Measurements from ENCODE around the gene MCUB. TPM values are rescaled to one million over a fixed set of nuclear protein-coding genes. Genes with fewer than 3 reads are reported as not detected.

Gene MCUB
- total RNA-seq, 4 donors from 2014 or later = 30.4 to 68.4 (median 44.6) TPM

DNA sequence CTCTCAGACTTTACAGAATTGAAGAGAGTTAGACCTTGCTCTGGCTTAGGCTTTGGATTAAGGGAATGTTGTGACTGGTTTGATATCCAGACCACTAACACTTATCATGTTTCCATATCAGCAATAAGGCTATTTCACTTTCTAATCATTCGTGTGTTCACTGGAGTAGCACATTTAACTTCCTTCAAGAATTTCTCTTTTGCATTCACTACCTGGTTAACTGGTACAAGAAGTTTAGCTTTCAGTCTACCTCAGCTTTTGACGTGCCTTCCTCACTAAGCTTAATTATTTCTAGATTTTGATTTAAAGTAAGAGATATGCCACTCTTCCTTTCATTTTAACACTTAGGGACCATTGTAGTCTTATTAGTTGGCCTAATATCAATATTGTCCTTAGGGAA lies 80.6 kb downstream of the MCUB start:
- H3K36me3 ChIP-seq = no peaks in the 10 kb centered on the region
- H3K9me3 ChIP-seq = no peaks in the 10 kb centered on the region
- no peaks in the 10 kb centered on the region for H3K27me3 ChIP-seq
- no peak overlapping the region for H3K27ac ChIP-seq
- no peaks in the 10 kb centered on the region for H3K4me1 ChIP-seq
- H3K4me3 ChIP-seq = no peak overlapping the region
- DNase-seq (ENCODE audit: low spot score in 2 of 2) = no peak
- 89% methylated on average over 2 of the region's 2 CpGs for WGBS
- TF ChIP-seq POLR2AphosphoS5 (IDR thresholded peaks at IDR 0.05) (no peak), POLR2A (IDR thresholded peaks at IDR 0.05) (no peak), EP300 (IDR thresholded peaks at IDR 0.05) (no peak)
- TF ChIP-seq, protein P1, sequence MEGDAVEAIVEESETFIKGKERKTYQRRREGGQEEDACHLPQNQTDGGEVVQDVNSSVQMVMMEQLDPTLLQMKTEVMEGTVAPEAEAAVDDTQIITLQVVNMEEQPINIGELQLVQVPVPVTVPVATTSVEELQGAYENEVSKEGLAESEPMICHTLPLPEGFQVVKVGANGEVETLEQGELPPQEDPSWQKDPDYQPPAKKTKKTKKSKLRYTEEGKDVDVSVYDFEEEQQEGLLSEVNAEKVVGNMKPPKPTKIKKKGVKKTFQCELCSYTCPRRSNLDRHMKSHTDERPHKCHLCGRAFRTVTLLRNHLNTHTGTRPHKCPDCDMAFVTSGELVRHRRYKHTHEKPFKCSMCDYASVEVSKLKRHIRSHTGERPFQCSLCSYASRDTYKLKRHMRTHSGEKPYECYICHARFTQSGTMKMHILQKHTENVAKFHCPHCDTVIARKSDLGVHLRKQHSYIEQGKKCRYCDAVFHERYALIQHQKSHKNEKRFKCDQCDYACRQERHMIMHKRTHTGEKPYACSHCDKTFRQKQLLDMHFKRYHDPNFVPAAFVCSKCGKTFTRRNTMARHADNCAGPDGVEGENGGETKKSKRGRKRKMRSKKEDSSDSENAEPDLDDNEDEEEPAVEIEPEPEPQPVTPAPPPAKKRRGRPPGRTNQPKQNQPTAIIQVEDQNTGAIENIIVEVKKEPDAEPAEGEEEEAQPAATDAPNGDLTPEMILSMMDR (IDR thresholded peaks at IDR 0.05) = no peak

DNA sequence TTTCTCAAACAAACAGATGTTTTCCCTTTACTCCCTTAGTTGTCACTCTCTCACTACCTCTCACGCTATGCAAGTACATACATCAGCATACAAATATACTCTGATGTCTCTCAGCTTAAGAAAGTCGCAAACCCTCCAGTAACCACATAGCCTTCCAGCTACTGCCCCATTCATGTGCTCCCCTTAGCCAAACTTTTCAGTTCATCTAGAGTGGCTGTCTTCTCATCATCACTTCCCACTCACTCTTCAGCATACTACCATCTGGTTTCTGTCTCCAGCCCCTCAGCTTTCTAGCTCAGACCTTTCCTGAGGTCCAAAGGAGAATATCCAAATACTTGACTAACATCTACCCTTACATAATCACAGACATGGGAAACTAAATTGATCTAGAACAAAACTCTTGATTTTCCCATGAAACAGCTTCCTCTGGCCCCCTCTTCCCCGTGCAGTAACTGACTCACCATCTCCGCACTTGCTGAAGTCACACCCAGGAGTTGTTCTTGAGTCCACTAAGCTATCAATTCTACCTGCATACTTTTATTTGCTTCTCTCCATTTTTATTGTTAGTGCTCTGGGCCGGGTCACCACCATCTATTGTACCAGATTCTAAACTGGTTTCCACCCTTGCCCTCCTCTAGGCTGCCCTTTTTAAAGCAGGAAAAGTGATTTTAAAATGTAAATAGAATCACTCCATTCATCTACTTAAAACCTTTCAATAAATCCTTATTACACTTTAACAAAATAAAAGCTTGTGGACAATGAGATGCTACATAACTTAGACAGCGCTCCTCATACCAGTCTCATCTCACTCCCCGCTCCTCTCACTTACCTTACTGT lies 86.0 kb downstream of the MCUB start:
- DNase-seq (ENCODE audit: low spot score in 2 of 2) = no peak
- no peak for TF ChIP-seq POLR2AphosphoS5 (IDR thresholded peaks at IDR 0.05)
- TF ChIP-seq, protein P1 (IDR thresholded peaks at IDR 0.05) = no peak
- no peak for TF ChIP-seq POLR2A (IDR thresholded peaks at IDR 0.05)
- TF ChIP-seq EP300 (IDR thresholded peaks at IDR 0.05) = no peak
- Histone ChIP-seq H3K36me3 (no peaks in the 10 kb centered on the region), H3K4me1 (no peaks in the 10 kb centered on the region), H3K4me3 (no peak overlapping the region), H3K27me3 (no peaks in the 10 kb centered on the region), H3K9me3 (no peaks in the 10 kb centered on the region), H3K27ac (no peak overlapping the region)
- 81% methylated on average over 7 of the region's 7 CpGs for WGBS

DNA sequence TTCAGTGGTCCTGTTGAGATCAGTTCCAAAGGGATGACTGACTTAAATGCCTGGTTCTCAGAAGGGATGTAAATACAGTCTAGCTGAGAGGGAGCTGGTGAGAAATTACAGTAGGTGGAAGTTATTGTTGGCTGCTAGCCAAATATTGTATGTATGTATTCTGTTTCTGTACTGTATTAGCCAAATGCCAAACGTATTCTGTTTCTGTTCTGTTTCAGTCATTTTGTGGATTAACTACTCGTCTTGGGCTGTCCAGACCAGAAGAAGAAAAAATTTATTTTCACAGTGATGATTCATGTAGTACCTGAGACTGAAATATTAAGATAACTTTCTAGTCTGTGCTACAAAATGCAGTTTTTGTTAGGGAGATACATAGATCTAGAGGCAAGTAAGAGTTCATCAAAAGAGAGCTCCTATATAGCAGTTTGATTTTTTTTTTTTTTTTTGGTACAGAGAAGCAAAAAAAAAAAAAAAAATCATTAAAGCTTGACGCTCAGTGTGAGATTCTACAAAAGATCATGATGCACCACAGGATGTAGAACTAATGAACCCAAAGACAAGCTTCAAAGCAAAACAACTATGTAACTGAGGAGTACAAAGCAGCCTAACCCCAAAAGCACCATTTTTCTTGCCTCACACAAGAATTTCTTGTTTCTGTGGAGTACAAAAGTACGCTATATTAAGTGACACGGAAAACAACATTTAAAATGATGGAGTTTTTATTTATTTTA lies 88.4 kb downstream of the MCUB start:
- Histone ChIP-seq H3K9me3 (peaks cover 5% of the 10 kb centered on the region), H3K36me3 (no peaks in the 10 kb centered on the region), H3K27ac (no peak overlapping the region), H3K27me3 (no peaks in the 10 kb centered on the region), H3K4me1 (no peaks in the 10 kb centered on the region), H3K4me3 (no peak overlapping the region)
- DNase-seq (ENCODE audit: low spot score in 2 of 2) = no peak
- WGBS = 68% methylated on average over 5 of the region's 5 CpGs
- TF ChIP-seq, protein P1 (IDR thresholded peaks at IDR 0.05) = no peak
- TF ChIP-seq POLR2A (IDR thresholded peaks at IDR 0.05) (no peak), POLR2AphosphoS5 (IDR thresholded peaks at IDR 0.05) (no peak), EP300 (IDR thresholded peaks at IDR 0.05) (no peak)

DNA sequence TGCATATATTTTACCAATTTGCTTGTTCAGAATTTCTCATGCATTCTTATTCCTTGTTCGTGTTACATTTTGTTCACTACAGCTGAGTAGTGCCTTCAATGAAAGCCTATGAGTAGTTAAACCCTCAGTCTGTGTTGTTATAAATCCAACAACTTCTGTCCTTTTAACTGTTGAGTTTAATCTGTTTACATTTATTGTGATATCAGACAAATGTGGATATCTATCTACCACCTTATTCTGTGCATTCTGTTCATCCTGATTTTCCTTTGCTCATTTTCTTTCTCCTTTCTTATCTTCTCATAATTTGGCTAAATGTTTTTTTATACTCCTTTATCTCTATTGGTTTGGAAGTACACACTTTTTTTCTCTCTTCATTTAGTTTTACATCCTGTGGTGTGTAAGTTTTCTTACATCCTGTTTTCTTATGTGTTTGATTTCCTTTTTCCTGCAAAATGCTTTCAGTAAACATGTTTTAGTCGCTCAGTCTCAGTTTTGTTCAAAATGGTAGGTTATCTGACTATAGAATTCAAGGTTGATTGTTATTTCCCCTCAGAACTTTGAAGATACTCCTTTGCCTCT lies 89.0 kb downstream of the MCUB start:
- Histone ChIP-seq H3K27ac (no peak overlapping the region), H3K27me3 (no peaks in the 10 kb centered on the region), H3K36me3 (no peaks in the 10 kb centered on the region), H3K4me1 (no peaks in the 10 kb centered on the region), H3K9me3 (peaks cover 5% of the 10 kb centered on the region), H3K4me3 (no peak overlapping the region)
- 94% methylated on average over 2 of the region's 2 CpGs for WGBS
- DNase-seq (ENCODE audit: low spot score in 2 of 2) = no peak
- TF ChIP-seq POLR2AphosphoS5 (IDR thresholded peaks at IDR 0.05) (no peak), POLR2A (IDR thresholded peaks at IDR 0.05) (no peak)
- TF ChIP-seq, protein P1 (IDR thresholded peaks at IDR 0.05) = no peak

DNA sequence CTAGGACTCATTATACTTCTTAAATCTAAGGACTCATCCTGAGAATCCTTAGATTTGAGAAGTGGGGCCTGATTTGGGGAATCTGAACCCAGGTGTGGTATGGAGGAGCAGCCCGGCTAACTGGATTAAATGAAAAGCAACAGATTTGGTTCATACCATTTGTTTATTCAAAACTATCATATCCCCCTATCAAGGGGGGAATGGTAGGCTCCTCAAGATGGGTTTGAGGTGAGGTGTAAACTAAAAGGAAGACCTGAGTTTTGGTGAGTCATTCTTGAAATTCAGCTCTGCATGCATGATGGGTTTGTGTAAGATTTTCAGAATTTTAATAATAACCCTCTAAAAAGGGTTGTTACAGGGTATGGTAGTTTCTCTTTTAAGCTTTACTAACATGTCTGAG lies 89.8 kb downstream of the MCUB start:
- Histone ChIP-seq H3K27ac (no peak overlapping the region), H3K27me3 (no peaks in the 10 kb centered on the region), H3K4me1 (no peaks in the 10 kb centered on the region), H3K9me3 (peaks cover 5% of the 10 kb centered on the region), H3K4me3 (no peak overlapping the region), H3K36me3 (no peaks in the 10 kb centered on the region)
- WGBS = 100% methylated on average over 1 of the region's 1 CpG
- DNase-seq (ENCODE audit: low spot score in 2 of 2) = no peak
- TF ChIP-seq POLR2AphosphoS5 (IDR thresholded peaks at IDR 0.05) = no peak
- TF ChIP-seq, protein P1 (IDR thresholded peaks at IDR 0.05) = no peak
- no peak for TF ChIP-seq POLR2A (IDR thresholded peaks at IDR 0.05)
- no peak for TF ChIP-seq EP300 (IDR thresholded peaks at IDR 0.05)
